Astrocyte of the spinal cord (primary cell): ENCODE data around the gene ATXN1.

Experiments
- DNase-seq: peaks from one replicate; pipeline ENCODE4 v3.0.0; 2011; ENCODE audit warnings: low read depth, low spot score
- H3K4me3 ChIP-seq: 2 replicates; pipeline ENCODE4 v1.5.1; 2011; ENCODE audit warnings: low read depth, mild to moderate bottlenecking, low read length, moderate library complexity
- CTCF ChIP-seq: IDR thresholded peaks from 2 replicates; pipeline ENCODE4 v1.5.1; 2012; ENCODE audit warnings: low read depth, mild to moderate bottlenecking, low read length, inconsistent platforms
- in situ Hi-C: cut with HindIII; loops from 2 replicates; pipeline ENCODE4 v1.10.0; 2017; ENCODE audit warnings: low sequenced_read_pairs

Gene ATXN1

GRCh38 chr6:16421462-16421960 lies 339.7 kb downstream of the ATXN1 start:
- TF ChIP-seq CTCF = no peak
- in situ Hi-C loops = no loop called here
- H3K4me3 ChIP-seq = no peak overlapping the region
- no peak for DNase-seq

GRCh38 chr6:16420715-16421461 lies 340.4 kb downstream of the ATXN1 start:
- in situ Hi-C loops = no loop called here
- no peak for TF ChIP-seq CTCF
- H3K4me3 ChIP-seq = no peak overlapping the region
- DNase-seq = peak; percentile 82

- no peak for DNase-seq
- H3K4me3 ChIP-seq = no peak overlapping the region
- no peak for TF ChIP-seq CTCF
- in situ Hi-C loops = no loop called here
Observed at GRCh38 chr6:16420337-16420714, 340.9 kb downstream of the ATXN1 start.

GRCh38 chr6:16419636-16420336 lies 341.5 kb downstream of the ATXN1 start:
- H3K4me3 ChIP-seq = no peak overlapping the region
- DNase-seq = no peak
- TF ChIP-seq CTCF = no peak
- in situ Hi-C loops = no loop called here

- no peak for DNase-seq
- TF ChIP-seq CTCF = no peak
- H3K4me3 ChIP-seq = no peak overlapping the region
- in situ Hi-C loops = no loop called here
Observed at GRCh38 chr6:16418151-16418550, 343.1 kb downstream of the ATXN1 start.

GRCh38 chr6:16415677-16416076 lies 345.6 kb downstream of the ATXN1 start:
- no peak for DNase-seq
- in situ Hi-C loops = no loop called here
- no peak for TF ChIP-seq CTCF
- H3K4me3 ChIP-seq = no peak overlapping the region
